Ishikawa (cell line): ENCODE data around the gene TMUB2.

Experiments used
- CEBPB ChIP-seq: IDR thresholded peaks from 2 replicates; pipeline ENCODE4 v1.6.1; 2012
- CREB1 ChIP-seq: IDR thresholded peaks from 2 replicates; pipeline ENCODE4 v1.6.1; 2012; ENCODE audit warnings: low read depth
- EGR1 ChIP-seq: IDR thresholded peaks from 2 replicates; pipeline ENCODE4 v1.6.1; 2012
- EP300 ChIP-seq: IDR thresholded peaks from 2 replicates; pipeline ENCODE4 v1.6.1; 2012; ENCODE audit warnings: borderline replicate concordance
- NFIC ChIP-seq: IDR thresholded peaks from 2 replicates; pipeline ENCODE4 v1.6.1; 2012
- RAD21 ChIP-seq: IDR thresholded peaks from 2 replicates; pipeline ENCODE4 v1.6.1; 2012; ENCODE audit warnings: low read depth
- TAF1 ChIP-seq: IDR thresholded peaks from 2 replicates; pipeline ENCODE4 v1.6.1; 2012; ENCODE audit warnings: low read depth, mild to moderate bottlenecking
- TCF12 ChIP-seq: IDR thresholded peaks from 2 replicates; pipeline ENCODE4 v1.6.1; 2012; ENCODE audit warnings: low read depth
- TEAD4 ChIP-seq: IDR thresholded peaks from 2 replicates; pipeline ENCODE4 v1.6.1; 2012
- YY1 ChIP-seq: IDR thresholded peaks from 2 replicates; pipeline ENCODE4 v1.6.1; 2012; ENCODE audit warnings: low read depth
- ZBTB7A ChIP-seq: IDR thresholded peaks from 2 replicates; pipeline ENCODE4 v1.6.1; 2012; ENCODE audit warnings: low read depth
- TF ChIP-seq, protein P1 (sequence below): IDR thresholded peaks from 2 replicates; pipeline ENCODE4 v1.6.1; 2012
- TF ChIP-seq, protein P2 (sequence below): IDR thresholded peaks from 2 replicates; pipeline ENCODE4 v1.6.1; 2012
- TF ChIP-seq, protein P3 (sequence below): IDR thresholded peaks from 2 replicates; pipeline ENCODE4 v1.6.1; 2012; ENCODE audit warnings: low read depth, mild to moderate bottlenecking

TMUB2 gene

DNA sequence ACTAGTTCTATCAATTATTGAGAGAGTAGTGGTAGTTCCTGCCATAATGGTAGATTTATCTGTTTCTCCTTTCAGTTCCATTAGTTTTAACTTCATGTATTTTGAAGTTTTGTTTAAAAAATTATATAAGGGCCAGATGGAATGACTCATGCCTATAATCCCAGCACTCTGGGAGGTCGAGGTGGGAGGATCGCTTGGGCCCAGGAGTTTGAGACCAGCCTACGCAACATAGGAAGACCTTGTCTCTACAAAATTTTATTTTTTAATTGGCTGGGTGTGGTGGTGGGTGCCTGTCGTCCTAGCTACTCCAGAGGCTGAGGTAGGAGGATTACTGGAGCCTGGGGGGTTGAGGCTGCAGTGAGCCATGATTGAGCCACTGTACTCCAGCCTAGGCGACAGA lies 46.8 kb downstream of the TMUB2 start:
- TF ChIP-seq EGR1 (no peak), CREB1 (no peak), TCF12 (no peak), YY1 (no peak), EP300 (no peak), RAD21 (no peak)
- TF ChIP-seq, protein P1, sequence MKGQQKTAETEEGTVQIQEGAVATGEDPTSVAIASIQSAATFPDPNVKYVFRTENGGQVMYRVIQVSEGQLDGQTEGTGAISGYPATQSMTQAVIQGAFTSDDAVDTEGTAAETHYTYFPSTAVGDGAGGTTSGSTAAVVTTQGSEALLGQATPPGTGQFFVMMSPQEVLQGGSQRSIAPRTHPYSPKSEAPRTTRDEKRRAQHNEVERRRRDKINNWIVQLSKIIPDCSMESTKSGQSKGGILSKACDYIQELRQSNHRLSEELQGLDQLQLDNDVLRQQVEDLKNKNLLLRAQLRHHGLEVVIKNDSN = no peak
- TF ChIP-seq, protein P2, sequence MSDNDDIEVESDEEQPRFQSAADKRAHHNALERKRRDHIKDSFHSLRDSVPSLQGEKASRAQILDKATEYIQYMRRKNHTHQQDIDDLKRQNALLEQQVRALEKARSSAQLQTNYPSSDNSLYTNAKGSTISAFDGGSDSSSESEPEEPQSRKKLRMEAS = no peak

DNA sequence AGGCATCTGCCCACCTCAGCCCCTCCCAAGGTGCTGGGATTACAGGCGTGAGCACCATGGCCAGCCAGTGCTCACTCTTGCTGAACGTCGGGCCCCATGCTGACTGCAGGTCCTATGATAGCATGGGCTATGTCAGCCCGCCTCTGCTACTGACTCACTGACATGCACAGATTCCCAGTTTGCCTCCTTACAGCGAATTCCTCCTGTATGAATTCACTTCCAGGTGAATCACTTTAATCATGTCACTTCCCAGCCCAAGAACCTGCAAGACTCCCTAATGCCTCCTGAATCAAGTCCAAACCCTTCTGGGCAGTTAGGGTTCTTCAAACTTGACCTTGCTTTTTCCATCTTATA lies 48.8 kb downstream of the TMUB2 start:
- TF ChIP-seq TCF12 (peak; percentile 74; the same call in 1 of the 2 replicates), NFIC (peak; percentile 79), EP300 (peak; percentile 79), EGR1 (no peak), RAD21 (peak; percentile 6; the same call in 1 of the 2 replicates), CREB1 (no peak), TEAD4 (peak; percentile 77), YY1 (peak; percentile 35; the same call in 1 of the 2 replicates), CEBPB (0 out of 2 replicates have a peak, but pooled peaks have one; percentile 27), TAF1 (no peak; the same call in 1 of the 2 replicates)
- TF ChIP-seq, protein P1 = no peak
- TF ChIP-seq, protein P3, sequence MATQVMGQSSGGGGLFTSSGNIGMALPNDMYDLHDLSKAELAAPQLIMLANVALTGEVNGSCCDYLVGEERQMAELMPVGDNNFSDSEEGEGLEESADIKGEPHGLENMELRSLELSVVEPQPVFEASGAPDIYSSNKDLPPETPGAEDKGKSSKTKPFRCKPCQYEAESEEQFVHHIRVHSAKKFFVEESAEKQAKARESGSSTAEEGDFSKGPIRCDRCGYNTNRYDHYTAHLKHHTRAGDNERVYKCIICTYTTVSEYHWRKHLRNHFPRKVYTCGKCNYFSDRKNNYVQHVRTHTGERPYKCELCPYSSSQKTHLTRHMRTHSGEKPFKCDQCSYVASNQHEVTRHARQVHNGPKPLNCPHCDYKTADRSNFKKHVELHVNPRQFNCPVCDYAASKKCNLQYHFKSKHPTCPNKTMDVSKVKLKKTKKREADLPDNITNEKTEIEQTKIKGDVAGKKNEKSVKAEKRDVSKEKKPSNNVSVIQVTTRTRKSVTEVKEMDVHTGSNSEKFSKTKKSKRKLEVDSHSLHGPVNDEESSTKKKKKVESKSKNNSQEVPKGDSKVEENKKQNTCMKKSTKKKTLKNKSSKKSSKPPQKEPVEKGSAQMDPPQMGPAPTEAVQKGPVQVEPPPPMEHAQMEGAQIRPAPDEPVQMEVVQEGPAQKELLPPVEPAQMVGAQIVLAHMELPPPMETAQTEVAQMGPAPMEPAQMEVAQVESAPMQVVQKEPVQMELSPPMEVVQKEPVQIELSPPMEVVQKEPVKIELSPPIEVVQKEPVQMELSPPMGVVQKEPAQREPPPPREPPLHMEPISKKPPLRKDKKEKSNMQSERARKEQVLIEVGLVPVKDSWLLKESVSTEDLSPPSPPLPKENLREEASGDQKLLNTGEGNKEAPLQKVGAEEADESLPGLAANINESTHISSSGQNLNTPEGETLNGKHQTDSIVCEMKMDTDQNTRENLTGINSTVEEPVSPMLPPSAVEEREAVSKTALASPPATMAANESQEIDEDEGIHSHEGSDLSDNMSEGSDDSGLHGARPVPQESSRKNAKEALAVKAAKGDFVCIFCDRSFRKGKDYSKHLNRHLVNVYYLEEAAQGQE = no peak
- TF ChIP-seq, protein P2 = peak; percentile 74; the same call in 1 of the 2 replicates

DNA sequence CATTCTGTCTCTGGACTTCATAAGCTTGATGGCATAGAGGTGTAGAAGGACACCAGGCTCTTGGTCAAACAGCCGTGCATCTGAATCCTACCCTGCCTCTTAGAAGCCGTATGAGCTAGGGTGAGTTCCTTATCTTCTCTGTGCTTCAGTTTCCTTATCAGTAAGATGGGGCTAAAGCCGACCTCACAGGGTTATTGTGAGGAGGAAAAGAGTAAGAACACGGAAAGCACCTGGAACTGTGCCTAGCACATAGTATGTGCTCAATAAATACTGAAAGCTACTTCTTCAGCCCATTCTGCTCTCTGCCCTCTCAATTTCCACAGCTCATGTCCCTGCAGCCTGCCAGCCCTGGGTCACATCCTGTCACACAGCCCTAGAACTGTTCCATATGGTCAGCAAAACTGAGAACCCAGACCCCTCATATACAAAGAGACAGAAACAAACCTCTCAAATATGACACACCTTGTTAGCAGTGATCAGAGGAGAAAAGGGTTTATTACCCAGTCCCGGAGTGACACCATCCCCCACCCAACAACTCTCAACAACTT lies 49.7 kb downstream of the TMUB2 start:
- TF ChIP-seq CREB1 (no peak), EP300 (no peak), YY1 (no peak), RAD21 (no peak), TEAD4 (no peak), NFIC (no peak)
- TF ChIP-seq, protein P2 = no peak
- TF ChIP-seq, protein P3 = no peak

DNA sequence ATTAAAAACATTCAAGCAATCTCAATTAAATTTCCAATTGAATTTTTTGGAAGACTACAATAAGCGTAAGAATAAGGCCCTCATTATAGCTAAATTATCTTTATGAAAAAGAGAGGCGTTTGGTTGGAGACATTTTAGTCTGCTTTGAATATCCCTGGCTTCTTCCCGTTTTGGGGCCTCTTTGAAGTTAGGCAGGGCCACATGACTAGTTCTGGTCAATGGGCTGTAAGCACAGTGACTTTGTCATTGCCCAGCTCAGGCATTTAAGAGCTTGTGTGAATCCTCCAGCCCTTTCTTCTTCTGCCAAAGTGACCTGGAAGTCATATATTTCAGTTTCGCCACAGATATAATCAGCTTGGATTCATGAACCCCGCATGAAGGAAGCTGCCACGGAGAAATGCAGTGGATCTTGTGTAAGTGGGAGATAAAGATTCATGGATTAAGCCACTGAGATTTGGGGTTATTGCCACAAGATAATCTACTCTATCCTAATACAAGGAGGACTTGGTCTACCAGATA lies 54.4 kb downstream of the TMUB2 start:
- TF ChIP-seq RAD21 (no peak), CREB1 (no peak), TAF1 (no peak), ZBTB7A (no peak)
- TF ChIP-seq, protein P3 = no peak
